Keratinocyte (primary cell): ENCODE results near the gene DEPDC1. TPM values are rescaled to one million over a fixed set of nuclear protein-coding genes. Genes with fewer than 3 reads are reported as not detected.
"Not testable (repeated sequence)": the region's sequence is repeated elsewhere in the genome, so short reads cannot be mapped to it uniquely, and the experiment has no call there.

Experiments used
- DNase-seq: peaks from one replicate; pipeline ENCODE4 v3.0.0-alpha.2; 2011; ENCODE audit warnings: low read depth, missing footprints, low spot score
- FAIRE-seq: peaks from 2 replicates; lab custom pipeline; 2011; peaks lifted over from hg19 to GRCh38; lab: Jason Lieb, UNC
- H2AFZ ChIP-seq: 2 replicates; pipeline ENCODE4 v1.6.0; 2012; ENCODE audit warnings: low read length, control low read depth, inconsistent platforms; ENCODE audit not compliant: control insufficient read depth
- H3K27ac ChIP-seq: 2 replicates; pipeline ENCODE4 v1.5.1; 2011; ENCODE audit warnings: low read length; ENCODE audit not compliant: control insufficient read depth, insufficient read depth
- H3K27me3 ChIP-seq: 3 replicates; pipeline ENCODE4 v1.6.0; 2011; ENCODE audit warnings: low read length; ENCODE audit not compliant: control insufficient read depth, insufficient read depth; ENCODE audit errors: extremely low read depth
- H3K36me3 ChIP-seq, 2 experiments: 2 replicates in 1 of 2; 3 replicates in 1 of 2; pipeline ENCODE4 v1.5.1; 2011; ENCODE audit warnings: low read length in 2 of 2, mild to moderate bottlenecking in 1 of 2; ENCODE audit not compliant: control insufficient read depth in 2 of 2, insufficient read depth in 2 of 2; ENCODE audit errors: extremely low read depth in 1 of 2
- H3K4me1 ChIP-seq: 3 replicates; pipeline ENCODE4 v1.5.1; 2011; ENCODE audit warnings: low read length; ENCODE audit not compliant: control insufficient read depth, insufficient read depth; ENCODE audit errors: extremely low read depth
- H3K4me2 ChIP-seq: 3 replicates; pipeline ENCODE4 v1.6.0; 2011; ENCODE audit warnings: low read depth, low read length; ENCODE audit not compliant: control insufficient read depth, insufficient read depth; ENCODE audit errors: extremely low read depth
- H3K4me3 ChIP-seq, 3 experiments: fragments of 200-600 bp in 1 of 3; sonication (generic) in 1 of 3; 2 replicates in 2 of 3; 3 replicates in 1 of 3; pipeline ENCODE4 v1.5.1; 2011 to 2016; ENCODE audit warnings: low read length in 3 of 3, mild to moderate bottlenecking in 3 of 3, control low read depth in 2 of 3, inconsistent platforms in 1 of 3, low read depth in 1 of 3, mixed read lengths in 1 of 3, mixed run types in 1 of 3, moderate library complexity in 1 of 3; ENCODE audit not compliant: control insufficient read depth in 2 of 3, insufficient read depth in 2 of 3; ENCODE audit errors: extremely low read depth in 1 of 3
- H3K79me2 ChIP-seq: 2 replicates; pipeline ENCODE4 v1.6.0; 2012; ENCODE audit warnings: low read length; ENCODE audit not compliant: control insufficient read depth, insufficient read depth
- H3K9ac ChIP-seq: 3 replicates; pipeline ENCODE4 v1.6.0; 2011; ENCODE audit warnings: low read length; ENCODE audit not compliant: control insufficient read depth, insufficient read depth; ENCODE audit errors: extremely low read depth
- H3K9me1 ChIP-seq: 3 replicates; pipeline ENCODE4 v1.6.0; 2011; ENCODE audit warnings: low read length; ENCODE audit not compliant: control insufficient read depth, insufficient read depth; ENCODE audit errors: extremely low read depth
- H3K9me3 ChIP-seq: 2 replicates; pipeline ENCODE4 v1.5.1; 2012; ENCODE audit warnings: low read depth, low read length; ENCODE audit not compliant: control insufficient read depth
- H4K20me1 ChIP-seq: 3 replicates; pipeline ENCODE4 v1.6.0; 2011; ENCODE audit warnings: low read length; ENCODE audit not compliant: control insufficient read depth, insufficient read depth; ENCODE audit errors: extremely low read depth
- CTCF ChIP-seq, 3 experiments: IDR thresholded peaks in 1 of 3; conservative IDR thresholded peaks in 1 of 3; optimal IDR thresholded peaks in 1 of 3; 2 replicates in 2 of 3; 3 replicates in 1 of 3; pipeline versions ENCODE3 to v1.5.1; 2011; ENCODE audit warnings: low read length in 3 of 3, mild to moderate bottlenecking in 3 of 3, moderate library complexity in 2 of 3, control low read depth in 1 of 3, inconsistent platforms in 1 of 3; ENCODE audit not compliant: insufficient read depth in 2 of 3; ENCODE audit errors: extremely low read depth in 1 of 3
- EZH2 ChIP-seq: IDR thresholded peaks from one replicate; pipeline ENCODE4 v1.6.1; 2012; ENCODE audit warnings: inconsistent platforms, mild to moderate bottlenecking, low read length, moderate library complexity
- dilution Hi-C: fragments of 300-500 bp; cut with MboI; formaldehyde crosslinking; loops from one replicate; pipeline ENCODE4 v1.7.0; 2020; ENCODE audit warnings: low sequenced_read_pairs; ENCODE audit not compliant: extremely low pct_ligation_motif_present
- polyA plus RNA-seq, 5 experiments: library from polyadenylated mRNA; depleted of rRNA in 3 of 5; stranded (reverse) in 3 of 5; stranded (forward) in 1 of 5; unstranded in 1 of 5; fragments of >200 nt; gene quantifications; 1 replicate in 1 of 5; 2 replicates in 3 of 5; 3 replicates in 1 of 5; pipeline versions ENCODE4 v1.2.1 to v1.2.3, GENCODE V29; 2011 to 2012; ENCODE audit warnings: missing spikeins in 2 of 5, low read depth in 1 of 5, low replicate concordance in 1 of 5

DEPDC1 gene
- polyA plus RNA-seq, 1 donor (not counting 4 experiments of a cell fraction or from before 2014, with no cell fraction given), result 11.2 TPM

DNA sequence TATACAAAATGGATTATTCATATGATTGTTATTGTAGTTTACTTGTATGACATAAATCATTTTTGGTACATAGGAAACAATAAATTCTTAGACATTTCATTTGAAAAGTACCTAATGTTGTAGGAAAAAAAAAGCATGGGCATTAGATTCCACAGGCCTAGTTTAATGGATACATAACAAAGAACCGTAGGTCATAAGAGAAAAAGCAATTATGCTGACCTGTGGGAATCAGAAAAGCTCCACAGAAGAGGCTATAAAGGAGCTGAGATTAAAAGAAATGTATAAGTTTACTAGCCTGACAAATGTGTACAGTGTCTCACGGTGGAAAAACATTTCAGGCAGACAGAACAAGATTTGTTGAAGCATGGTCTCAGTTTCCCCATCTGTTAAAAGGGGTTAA lies 3.7 kb downstream of the DEPDC1 start:
- Histone ChIP-seq H3K4me1 (peaks cover 12% of the 10 kb centered on the region), H3K36me3 (peaks cover 0 to 20% of the 10 kb centered on the region in 2 experiments), H3K79me2 (peaks cover 35% of the 10 kb centered on the region), H3K9ac (no peak overlapping the region), H3K4me3 (no peak overlapping the region), H3K27ac (no peak overlapping the region), H3K27me3 (no peaks in the 10 kb centered on the region), H3K9me1 (peaks cover 2% of the 10 kb centered on the region), H4K20me1 (no peaks in the 10 kb centered on the region), H3K9me3 (peaks cover 2% of the 10 kb centered on the region), H3K4me2 (no peak overlapping the region), H2AFZ (no peak overlapping the region)
- TF ChIP-seq EZH2 (no peak), CTCF (optimal IDR thresholded peaks at IDR 0.05 in 1 of 3, IDR thresholded peaks at IDR 0.05 in 1 of 3, conservative IDR thresholded peaks at IDR 0.05 in 1 of 3; ENCODE audit: extremely low read depth in 1 of 3, insufficient read depth in 2 of 3, low read length in 3 of 3) (no peak)
- FAIRE-seq, result no peak
- no peak for DNase-seq
- dilution Hi-C loops, result no loop called here

GRCh38 chr1:68492255-68492654 lies 4.6 kb downstream of the DEPDC1 start:
- peaks cover 0 to 20% of the 10 kb centered on the region in 2 experiments for H3K36me3 ChIP-seq
- dilution Hi-C loops, H3K27me3 ChIP-seq, H4K20me1 ChIP-seq, H3K9me1 ChIP-seq, H3K27ac ChIP-seq, H2AFZ ChIP-seq, FAIRE-seq, H3K4me3 ChIP-seq, H3K9ac ChIP-seq, H3K4me2 ChIP-seq, H3K4me1 ChIP-seq, DNase-seq, H3K9me3 ChIP-seq: not testable (repeated sequence)
- peaks cover 35% of the 10 kb centered on the region for H3K79me2 ChIP-seq

DNA sequence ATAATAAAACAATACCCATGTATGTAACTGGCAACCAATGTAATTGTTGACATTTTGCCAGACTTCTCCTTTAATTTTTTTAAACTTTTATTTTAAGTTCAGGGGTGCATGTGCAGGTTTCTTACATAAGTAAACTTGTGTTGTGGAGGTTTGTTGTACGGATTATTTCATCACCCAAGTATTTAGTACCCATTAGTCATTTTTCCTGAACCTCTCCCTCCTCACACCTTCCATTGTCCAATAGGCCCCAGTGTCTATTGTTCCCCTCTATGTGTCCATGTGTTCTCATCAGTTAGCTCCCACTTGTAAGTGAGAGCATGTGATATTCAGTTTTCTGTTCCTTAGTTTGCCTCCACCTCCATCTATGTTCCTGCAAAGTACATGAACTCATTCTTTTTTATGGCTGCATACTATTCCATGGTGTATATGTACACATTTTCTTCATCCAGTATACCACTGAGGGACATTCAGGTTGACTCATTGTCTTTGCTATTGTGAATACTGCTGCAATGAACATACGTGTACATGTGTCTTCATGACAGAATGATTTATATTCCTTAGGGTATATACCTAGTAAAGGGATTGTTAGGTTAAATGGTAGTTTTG lies 6.7 kb downstream of the DEPDC1 start:
- H3K9ac ChIP-seq, result no peak overlapping the region
- no peak overlapping the region for H3K4me3 ChIP-seq
- H3K27me3 ChIP-seq, result no peaks in the 10 kb centered on the region
- DNase-seq, result peak; percentile 9
- peaks cover 23% of the 10 kb centered on the region for H3K79me2 ChIP-seq
- no peak for FAIRE-seq
- no peaks in the 10 kb centered on the region for H3K4me1 ChIP-seq
- peaks cover 2% of the 10 kb centered on the region for H3K9me1 ChIP-seq
- peaks cover 0 to 20% of the 10 kb centered on the region in 2 experiments for H3K36me3 ChIP-seq
- no peak overlapping the region for H2AFZ ChIP-seq
- H3K9me3 ChIP-seq, result peaks cover 2% of the 10 kb centered on the region
- no peaks in the 10 kb centered on the region for H4K20me1 ChIP-seq
- TF ChIP-seq CTCF (optimal IDR thresholded peaks at IDR 0.05 in 1 of 3, IDR thresholded peaks at IDR 0.05 in 1 of 3, conservative IDR thresholded peaks at IDR 0.05 in 1 of 3; ENCODE audit: extremely low read depth in 1 of 3, insufficient read depth in 2 of 3, low read length in 3 of 3) (no peak), EZH2 (no peak)
- no peak overlapping the region for H3K4me2 ChIP-seq
- no peak overlapping the region for H3K27ac ChIP-seq
- dilution Hi-C loops, result no loop called here
